HEK293 (cell line): ENCODE results near the gene SCN4B.
A peak's percentile ranks its signal among the peaks of the same experiment; 100 is the strongest.

Source experiments
- CTCF ChIA-PET: fragments of 350-600 bp; formaldehyde crosslinking; extraction: SDS; loops from one replicate; lab custom pipeline; 2021; ENCODE audit warnings: antibody characterized with exemption; lab: Yijun Ruan, JAX
- POLR2A ChIA-PET: fragments of 300-600 bp; formaldehyde crosslinking; extraction: SDS; loops from one replicate; lab custom pipeline; 2020; ENCODE audit warnings: antibody characterized with exemption, inconsistent platforms; lab: Yijun Ruan, JAX
- H3K27ac ChIP-seq: fragments of 200-500 bp; sonication (Bioruptor generic); 2 replicates; pipeline ENCODE4 v1.5.1; 2014; ENCODE audit warnings: low read depth, low read length, control low read depth, inconsistent platforms; ENCODE audit errors: extremely low read depth
- H3K36me3 ChIP-seq, 2 experiments: fragments of 200-500 bp in 1 of 2; sonication (Bioruptor generic) in 1 of 2; 1 replicate in 1 of 2; 2 replicates in 1 of 2; pipeline ENCODE4 v1.5.1; 2014 to 2017; ENCODE audit warnings: inconsistent platforms in 2 of 2, low read length in 2 of 2; ENCODE audit not compliant: control insufficient read depth in 2 of 2, insufficient read depth in 1 of 2
- H3K4me1 ChIP-seq: fragments of 200-500 bp; sonication (Bioruptor generic); 2 replicates; pipeline ENCODE4 v1.5.1; 2014; ENCODE audit warnings: mild to moderate bottlenecking, low read length, inconsistent platforms; ENCODE audit not compliant: control insufficient read depth, insufficient read depth
- H3K4me3 ChIP-seq: 2 replicates; pipeline ENCODE4 v1.5.1; 2011; ENCODE audit warnings: low read depth, mild to moderate bottlenecking, control low read depth, low read length, moderate library complexity
- H3K9me3 ChIP-seq: fragments of 200-500 bp; sonication (Bioruptor generic); 2 replicates; pipeline ENCODE4 v1.5.1; 2014; ENCODE audit warnings: low read depth, low read length, inconsistent platforms; ENCODE audit not compliant: control insufficient read depth, insufficient read depth
- KLF8 ChIP-seq: fragments of 450-650 bp; formaldehyde crosslinking; IDR thresholded peaks from 2 replicates; pipeline ENCODE4 v1.5.1; 2016; ENCODE audit warnings: missing biosample characterization, missing genetic modification characterization
- MZF1 ChIP-seq: fragments of 450-650 bp; formaldehyde crosslinking; IDR thresholded peaks from 2 replicates; pipeline ENCODE4 v1.5.1; 2017; ENCODE audit warnings: missing biosample characterization, missing genetic modification characterization, borderline replicate concordance
- RBAK ChIP-seq: fragments of 450-650 bp; formaldehyde crosslinking; IDR thresholded peaks from 2 replicates; pipeline ENCODE4 v1.5.1; 2016; ENCODE audit warnings: missing biosample characterization, missing genetic modification characterization
- ZNF10 ChIP-seq: fragments of 450-650 bp; formaldehyde crosslinking; IDR thresholded peaks from 2 replicates; pipeline ENCODE4 v1.5.1; 2017; ENCODE audit warnings: missing biosample characterization, missing genetic modification characterization
- ZNF112 ChIP-seq: fragments of 450-650 bp; formaldehyde crosslinking; IDR thresholded peaks from 2 replicates; pipeline ENCODE4 v1.5.0; 2017; ENCODE audit warnings: missing biosample characterization, missing genetic modification characterization
- ZNF121 ChIP-seq: fragments of 450-650 bp; formaldehyde crosslinking; IDR thresholded peaks from 2 replicates; pipeline ENCODE4 v1.5.1; 2016; ENCODE audit warnings: missing biosample characterization, missing genetic modification characterization
- ZNF132 ChIP-seq: fragments of 450-650 bp; formaldehyde crosslinking; IDR thresholded peaks from 2 replicates; pipeline ENCODE4 v1.5.1; 2017; ENCODE audit warnings: missing biosample characterization, missing genetic modification characterization, borderline replicate concordance
- ZNF140 ChIP-seq: fragments of 450-650 bp; formaldehyde crosslinking; IDR thresholded peaks from 2 replicates; pipeline ENCODE4 v1.5.1; 2016; ENCODE audit warnings: missing biosample characterization, missing genetic modification characterization
- ZNF221 ChIP-seq: fragments of 450-650 bp; formaldehyde crosslinking; IDR thresholded peaks from 2 replicates; pipeline ENCODE4 v1.5.1; 2017; ENCODE audit warnings: missing biosample characterization, missing genetic modification characterization, borderline replicate concordance
- ZNF324 ChIP-seq: fragments of 450-650 bp; formaldehyde crosslinking; IDR thresholded peaks from 2 replicates; pipeline ENCODE4 v1.5.1; 2016; ENCODE audit warnings: missing biosample characterization, missing genetic modification characterization
- ZNF341 ChIP-seq: fragments of 450-650 bp; formaldehyde crosslinking; IDR thresholded peaks from 2 replicates; pipeline ENCODE4; 2016; ENCODE audit warnings: low read depth, missing biosample characterization, missing genetic modification characterization
- ZNF350 ChIP-seq: fragments of 450-650 bp; formaldehyde crosslinking; IDR thresholded peaks from 2 replicates; pipeline ENCODE4 v1.5.0; 2017; ENCODE audit warnings: missing biosample characterization, mild to moderate bottlenecking, missing genetic modification characterization
- ZNF404 ChIP-seq: fragments of 450-650 bp; formaldehyde crosslinking; IDR thresholded peaks from 2 replicates; pipeline ENCODE4 v1.5.1; 2017; ENCODE audit warnings: missing biosample characterization, missing genetic modification characterization
- ZNF544 ChIP-seq: fragments of 450-650 bp; formaldehyde crosslinking; IDR thresholded peaks from 2 replicates; pipeline ENCODE4 v1.5.0; 2017; ENCODE audit warnings: missing biosample characterization, missing genetic modification characterization
- ZNF555 ChIP-seq: fragments of 450-650 bp; formaldehyde crosslinking; conservative IDR thresholded peaks from 2 replicates; pipeline ENCODE4 v1.5.1; 2017; ENCODE audit warnings: missing biosample characterization, mild to moderate bottlenecking, missing genetic modification characterization, inconsistent platforms
- ZNF596 ChIP-seq: fragments of 450-650 bp; IDR thresholded peaks from 2 replicates; pipeline ENCODE4 v1.5.0; 2018; ENCODE audit warnings: missing biosample characterization, mild to moderate bottlenecking, missing genetic modification characterization, moderate library complexity
- ZNF830 ChIP-seq: fragments of 450-650 bp; IDR thresholded peaks from 2 replicates; pipeline ENCODE4 v1.5.0; 2018; ENCODE audit warnings: missing biosample characterization, missing genetic modification characterization, low read depth, mild to moderate bottlenecking, moderate library complexity
- TF ChIP-seq, protein P1 (sequence below): fragments of 450-650 bp; formaldehyde crosslinking; IDR thresholded peaks from 2 replicates; pipeline ENCODE4 v1.5.1; 2017; ENCODE audit warnings: missing biosample characterization, missing genetic modification characterization

SCN4B gene

DNA sequence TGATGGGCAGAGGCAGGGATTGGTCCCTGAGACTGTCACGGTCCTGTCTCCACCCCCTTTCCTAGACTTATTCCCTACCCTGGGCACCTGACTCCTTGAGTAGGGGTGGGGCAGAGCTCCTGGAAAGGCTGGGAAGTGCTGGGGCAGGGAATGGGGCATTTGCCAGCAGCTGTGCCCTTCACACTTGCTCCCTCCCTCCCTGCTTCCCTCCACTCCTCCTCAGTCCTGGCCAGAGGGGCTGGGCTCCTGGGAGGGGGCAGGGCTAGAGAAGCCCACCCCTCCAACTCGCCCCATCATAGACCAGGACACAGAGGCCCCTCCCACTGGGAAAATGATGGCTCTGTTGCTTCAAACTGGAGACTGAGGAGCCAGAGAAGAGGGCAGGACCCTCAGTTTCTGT lies 12.3 kb upstream of the SCN4B start:
- no peak for TF ChIP-seq ZNF544 (tag by site-specific recombination)
- TF ChIP-seq ZNF341 (tag by site-specific recombination) = peak; percentile 40; the same call in 1 of the 2 replicates
- TF ChIP-seq ZNF112 (tag by site-specific recombination) = no peak
- no peak for TF ChIP-seq ZNF121 (tag by site-specific recombination)
- no peak for TF ChIP-seq RBAK (tag by site-specific recombination)
- TF ChIP-seq ZNF132 = no peak
- TF ChIP-seq, protein P1, sequence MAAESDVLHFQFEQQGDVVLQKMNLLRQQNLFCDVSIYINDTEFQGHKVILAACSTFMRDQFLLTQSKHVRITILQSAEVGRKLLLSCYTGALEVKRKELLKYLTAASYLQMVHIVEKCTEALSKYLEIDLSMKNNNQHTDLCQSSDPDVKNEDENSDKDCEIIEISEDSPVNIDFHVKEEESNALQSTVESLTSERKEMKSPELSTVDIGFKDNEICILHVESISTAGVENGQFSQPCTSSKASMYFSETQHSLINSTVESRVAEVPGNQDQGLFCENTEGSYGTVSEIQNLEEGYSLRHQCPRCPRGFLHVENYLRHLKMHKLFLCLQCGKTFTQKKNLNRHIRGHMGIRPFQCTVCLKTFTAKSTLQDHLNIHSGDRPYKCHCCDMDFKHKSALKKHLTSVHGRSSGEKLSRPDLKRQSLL (tag by site-specific recombination) = no peak
- no peaks in the 10 kb centered on the region for H3K9me3 ChIP-seq
- H3K4me1 ChIP-seq = no peaks in the 10 kb centered on the region
- H3K4me3 ChIP-seq = no peak overlapping the region
- H3K27ac ChIP-seq = no peak overlapping the region
- ChIA-PET CTCF (interaction anchor here (0.6 to 1.1 kb wide), 2 partner anchors 17 to 358 kb away, joined by 3 to 4 read pairs; no protein-coding TSS in a partner anchor), POLR2A (no interaction called here)
- no peaks in the 10 kb centered on the region for H3K36me3 ChIP-seq

DNA sequence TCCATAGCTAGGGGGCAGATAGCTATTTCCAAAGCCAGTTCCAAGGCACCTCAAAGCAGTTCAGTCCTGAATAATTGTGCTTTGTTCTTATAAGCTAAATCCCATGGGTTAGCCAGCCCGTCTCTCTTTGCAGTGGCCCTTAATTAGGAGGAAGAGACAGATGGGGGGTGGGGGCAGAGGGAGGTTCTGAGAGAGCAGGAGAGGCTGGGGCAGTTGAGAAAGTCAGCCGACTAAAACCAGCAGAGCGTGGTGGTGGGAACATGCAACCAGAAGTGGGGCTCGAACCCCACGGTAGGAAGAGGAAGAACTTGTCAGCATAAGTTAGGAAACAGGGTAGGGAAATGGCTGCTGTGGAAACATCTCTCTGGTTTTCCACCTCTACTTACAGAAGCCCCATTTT lies 10.9 kb upstream of the SCN4B start:
- Histone ChIP-seq H3K4me3 (no peak overlapping the region), H3K27ac (no peak overlapping the region), H3K36me3 (no peaks in the 10 kb centered on the region), H3K4me1 (no peaks in the 10 kb centered on the region), H3K9me3 (no peaks in the 10 kb centered on the region)
- ChIA-PET CTCF (interaction anchor here (0.5 kb wide), 1 partner anchor 217 kb away, joined by 3 read pairs; no protein-coding TSS in a partner anchor), POLR2A (no interaction called here)
- TF ChIP-seq ZNF10 (tag by site-specific recombination) = no peak
- TF ChIP-seq ZNF350 = no peak
- TF ChIP-seq ZNF830 = no peak
- TF ChIP-seq MZF1 (tag by site-specific recombination) = no peak
- TF ChIP-seq ZNF555 (tag by site-specific recombination) = no peak
- no peak for TF ChIP-seq KLF8
- TF ChIP-seq ZNF404 (tag by site-specific recombination) = no peak

DNA sequence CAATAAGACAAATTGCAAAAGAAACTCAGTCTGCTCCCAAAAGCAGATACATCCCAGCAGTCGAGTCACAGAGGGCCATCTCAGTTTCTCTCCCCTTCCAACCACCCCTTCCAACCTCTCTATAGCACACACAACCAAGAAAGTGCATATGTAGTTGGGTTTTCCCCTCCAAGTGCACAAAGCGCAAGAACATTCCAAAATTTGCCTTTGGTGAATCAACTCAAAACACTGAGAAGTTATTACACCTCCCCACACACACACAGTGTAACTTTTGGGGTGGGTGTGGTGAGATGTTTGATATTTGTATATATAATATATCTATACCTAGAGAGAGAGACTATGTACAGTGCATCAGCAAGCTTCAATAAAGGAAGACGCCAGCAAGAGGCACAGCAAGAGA lies 10.2 kb upstream of the SCN4B start:
- no peaks in the 10 kb centered on the region for H3K4me1 ChIP-seq
- H3K4me3 ChIP-seq = no peak overlapping the region
- no peaks in the 10 kb centered on the region for H3K36me3 ChIP-seq
- TF ChIP-seq ZNF140 = no peak
- no peak for TF ChIP-seq ZNF324 (tag by site-specific recombination)
- TF ChIP-seq, all 188 proteins: peak for 0
- Histone ChIP-seq H3K27ac (no peak overlapping the region), H3K9me3 (no peaks in the 10 kb centered on the region)
- CTCF ChIA-PET = no interaction called here
- POLR2A ChIA-PET = no interaction called here

DNA sequence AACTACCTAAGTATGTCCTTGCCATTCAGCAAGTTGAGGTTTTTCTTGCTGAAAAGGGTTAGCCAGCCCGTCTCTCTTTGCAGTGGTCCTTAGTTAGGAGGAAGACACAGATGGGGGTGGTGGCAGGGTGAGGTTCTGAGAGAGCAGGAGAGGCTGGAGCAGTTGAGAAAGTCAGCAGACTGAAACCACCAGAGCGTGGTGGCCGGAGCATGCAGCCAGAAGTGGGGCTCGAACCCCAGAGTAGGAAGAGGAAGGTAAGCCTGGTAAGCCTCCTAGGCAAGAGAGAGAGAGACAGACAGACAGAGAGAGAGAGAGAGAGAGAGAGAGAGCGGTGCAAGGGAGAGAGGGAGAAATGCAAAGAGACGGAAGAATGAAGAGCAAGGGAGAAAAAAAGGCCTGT lies 9.2 kb upstream of the SCN4B start:
- H3K4me1 ChIP-seq = no peaks in the 10 kb centered on the region
- no peak overlapping the region for H3K4me3 ChIP-seq
- no peaks in the 10 kb centered on the region for H3K36me3 ChIP-seq
- TF ChIP-seq ZNF221 (tag by site-specific recombination) (no peak), ZNF596 (tag by site-specific recombination) (peak; percentile 65)
- no peaks in the 10 kb centered on the region for H3K9me3 ChIP-seq
- H3K27ac ChIP-seq = no peak overlapping the region
- POLR2A ChIA-PET = no interaction called here
- CTCF ChIA-PET = no interaction called here
